ENCODE results near the gene NOP9.

GRCh38 chr14:24258548-24259265 is 40.9 kb upstream of the NOP9 start:
- TF ChIP-seq, protein P1, sequence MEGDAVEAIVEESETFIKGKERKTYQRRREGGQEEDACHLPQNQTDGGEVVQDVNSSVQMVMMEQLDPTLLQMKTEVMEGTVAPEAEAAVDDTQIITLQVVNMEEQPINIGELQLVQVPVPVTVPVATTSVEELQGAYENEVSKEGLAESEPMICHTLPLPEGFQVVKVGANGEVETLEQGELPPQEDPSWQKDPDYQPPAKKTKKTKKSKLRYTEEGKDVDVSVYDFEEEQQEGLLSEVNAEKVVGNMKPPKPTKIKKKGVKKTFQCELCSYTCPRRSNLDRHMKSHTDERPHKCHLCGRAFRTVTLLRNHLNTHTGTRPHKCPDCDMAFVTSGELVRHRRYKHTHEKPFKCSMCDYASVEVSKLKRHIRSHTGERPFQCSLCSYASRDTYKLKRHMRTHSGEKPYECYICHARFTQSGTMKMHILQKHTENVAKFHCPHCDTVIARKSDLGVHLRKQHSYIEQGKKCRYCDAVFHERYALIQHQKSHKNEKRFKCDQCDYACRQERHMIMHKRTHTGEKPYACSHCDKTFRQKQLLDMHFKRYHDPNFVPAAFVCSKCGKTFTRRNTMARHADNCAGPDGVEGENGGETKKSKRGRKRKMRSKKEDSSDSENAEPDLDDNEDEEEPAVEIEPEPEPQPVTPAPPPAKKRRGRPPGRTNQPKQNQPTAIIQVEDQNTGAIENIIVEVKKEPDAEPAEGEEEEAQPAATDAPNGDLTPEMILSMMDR (IDR thresholded peaks at IDR 0.05; ENCODE audit: low read length) = no peak
- TF ChIP-seq EZH2phosphoT487 (IDR thresholded peaks at IDR 0.05; ENCODE audit: low read length) (no peak), EZH2 (optimal IDR thresholded peaks at IDR 0.05; ENCODE audit: low read depth, low read length) (no peak)
